Endothelial cell of umbilical vein (primary cell): ENCODE results near the gene DMRTB1. TPM values are rescaled to one million over a fixed set of nuclear protein-coding genes. Genes with fewer than 3 reads are reported as not detected.

Experiments used
- BruUV-seq: library from RNA; stranded (reverse); fragments of 400-500 nt; replicated peaks from 2 replicates; lab custom pipeline; 2021; lab: Mats Ljungman, UMichigan
- CTCF ChIA-PET: fragments of 300-600, 350-600 bp; sonication (Branson Sonifier 250); formaldehyde crosslinking; loops from one replicate; lab custom pipeline; 2021; ENCODE audit warnings: antibody characterized with exemption, inconsistent platforms; lab: Charles Lee
- POLR2A ChIA-PET: fragments of 300-600, 350-600 bp; sonication (Branson Sonifier 250); formaldehyde crosslinking; loops from one replicate; lab custom pipeline; 2021; ENCODE audit warnings: antibody characterized with exemption, inconsistent platforms; lab: Charles Lee
- DNase-seq: peaks from one replicate; pipeline ENCODE4 v3.0.0-alpha.2; 2011; ENCODE audit warnings: low read depth, low spot score
- FAIRE-seq: peaks from 2 replicates; lab custom pipeline; 2011; peaks lifted over from hg19 to GRCh38; lab: Jason Lieb, UNC
- H2AFZ ChIP-seq: 2 replicates; pipeline ENCODE4 v1.6.0; 2012; ENCODE audit warnings: low read depth, low read length, control low read depth, inconsistent platforms
- H3K27ac ChIP-seq: 2 replicates; pipeline ENCODE4 v1.5.1; 2011; ENCODE audit warnings: low read depth, mild to moderate bottlenecking, control low read depth, low read length, moderate library complexity; ENCODE audit not compliant: insufficient read depth
- H3K27me3 ChIP-seq, 2 experiments: 2 replicates each; pipeline versions ENCODE4 v1.6.0 to v1.6.1; 2011; ENCODE audit warnings: low read length in 2 of 2, mixed read lengths in 1 of 2; ENCODE audit not compliant: control insufficient read depth in 2 of 2, insufficient read depth in 2 of 2
- H3K36me3 ChIP-seq, 2 experiments: 2 replicates in 1 of 2; 3 replicates in 1 of 2; pipeline ENCODE4 v1.5.1; 2011; ENCODE audit warnings: low read length in 2 of 2, mild to moderate bottlenecking in 1 of 2, moderate library complexity in 1 of 2; ENCODE audit not compliant: control insufficient read depth in 2 of 2, insufficient read depth in 2 of 2; ENCODE audit errors: extremely low read depth in 1 of 2
- H3K4me1 ChIP-seq: 3 replicates; pipeline ENCODE4 v1.5.1; 2011; ENCODE audit warnings: mild to moderate bottlenecking, low read length; ENCODE audit not compliant: control insufficient read depth, insufficient read depth; ENCODE audit errors: extremely low read depth
- H3K4me2 ChIP-seq: 2 replicates; pipeline ENCODE4 v1.6.1; 2011; ENCODE audit warnings: low read length, control low read depth, mixed read lengths; ENCODE audit not compliant: insufficient read depth
- H3K4me3 ChIP-seq, 3 experiments: fragments of 200-600 bp in 1 of 3; sonication (generic), shearing (Covaris generic) in 1 of 3; replicated peaks in 1 of 3; 2 replicates each; pipeline ENCODE4 v1.5.1; 2011 to 2016; ENCODE audit warnings: control low read depth in 3 of 3, low read length in 3 of 3, mild to moderate bottlenecking in 2 of 3, inconsistent platforms in 1 of 3, low read depth in 1 of 3, moderate library complexity in 1 of 3; ENCODE audit not compliant: insufficient read depth in 1 of 3
- H3K79me2 ChIP-seq: 2 replicates; pipeline ENCODE4 v1.6.0; 2012; ENCODE audit warnings: low read length, inconsistent platforms; ENCODE audit not compliant: control insufficient read depth, insufficient read depth
- H3K9ac ChIP-seq: replicated peaks from 2 replicates; pipeline ENCODE3; 2011; ENCODE audit warnings: low read length, control low read depth; ENCODE audit not compliant: insufficient read depth; ENCODE audit errors: extremely low read depth
- H3K9me1 ChIP-seq: replicated peaks from 3 replicates; pipeline ENCODE4 v1.6.0; 2011; ENCODE audit warnings: mild to moderate bottlenecking, low read length; ENCODE audit not compliant: control insufficient read depth, insufficient read depth; ENCODE audit errors: extremely low read depth
- H3K9me3 ChIP-seq: replicated peaks from 2 replicates; pipeline ENCODE4 v1.5.1; 2012; ENCODE audit warnings: low read length, inconsistent platforms; ENCODE audit not compliant: control insufficient read depth, insufficient read depth
- H4K20me1 ChIP-seq: replicated peaks from 2 replicates; pipeline ENCODE3; 2011; ENCODE audit warnings: mild to moderate bottlenecking, low read length; ENCODE audit not compliant: control insufficient read depth, insufficient read depth; ENCODE audit errors: extremely low read depth
- EZH2 ChIP-seq: IDR thresholded peaks from 2 replicates; pipeline ENCODE4 v1.6.1; 2012; ENCODE audit warnings: borderline replicate concordance, low read depth, mild to moderate bottlenecking, moderate library complexity, low read length, inconsistent platforms; ENCODE audit not compliant: severe bottlenecking
- FOS ChIP-seq: IDR thresholded peaks from 2 replicates; pipeline ENCODE4 v1.6.1; 2011; ENCODE audit warnings: mild to moderate bottlenecking, low read length, moderate library complexity, borderline replicate concordance; ENCODE audit not compliant: insufficient read depth
- GATA2 ChIP-seq: IDR thresholded peaks from 2 replicates; pipeline ENCODE4 v1.7.0; 2011; ENCODE audit warnings: low read depth, mild to moderate bottlenecking, moderate library complexity, mixed read lengths, low read length; ENCODE audit not compliant: insufficient read length, insufficient read depth
- JUN ChIP-seq: IDR thresholded peaks from 2 replicates; pipeline ENCODE4 v1.6.1; 2011; ENCODE audit warnings: borderline replicate concordance, low read depth; ENCODE audit not compliant: insufficient read length, insufficient read depth
- MAX ChIP-seq: IDR thresholded peaks from 2 replicates; pipeline ENCODE4 v1.6.1; 2011; ENCODE audit not compliant: insufficient read depth, insufficient read length
- MYC ChIP-seq: IDR thresholded peaks from one replicate; pipeline ENCODE4 v1.6.1; 2011; ENCODE audit warnings: mild to moderate bottlenecking, low read depth, low read length
- POLR2A ChIP-seq: IDR thresholded peaks from 2 replicates; pipeline ENCODE4 v1.6.1; 2012; ENCODE audit warnings: low read depth, mild to moderate bottlenecking, control low read depth, low read length
- POLR2AphosphoS5 ChIP-seq: IDR thresholded peaks from 2 replicates; pipeline ENCODE4 v1.6.1; 2012; ENCODE audit warnings: low read depth, mild to moderate bottlenecking, control low read depth, low read length, moderate library complexity; ENCODE audit not compliant: insufficient read depth
- dilution Hi-C: fragments of 300-500 bp; cut with MboI; formaldehyde crosslinking; loops from one replicate; pipeline ENCODE4 v1.15.0; 2019; ENCODE audit warnings: low sequenced_read_pairs; ENCODE audit not compliant: extremely low pct_ligation_motif_present
- intact Hi-C: fragments of 100-400 bp; cut with micrococcal nuclease; formaldehyde crosslinking; loops from one replicate; pipeline ENCODE4 v1.10.0; 2022
- polyA plus RNA-seq, 4 experiments: library from polyadenylated mRNA; depleted of rRNA in 3 of 4; stranded (reverse) in 3 of 4; unstranded in 1 of 4; fragments of >200 nt; gene quantifications; 2 replicates each; pipeline versions ENCODE4 v1.2.1 to v1.2.3, GENCODE V29; 2011 to 2012; ENCODE audit warnings: missing spikeins in 1 of 4
- total RNA-seq: library from RNA; stranded (reverse); gene quantifications from 2 replicates; pipeline ENCODE4 v1.2.3, GENCODE V29; 2021
- TF ChIP-seq, protein P1 (sequence below), 2 donors: IDR thresholded peaks; 1 replicate in 1 of 2; 2 replicates in 1 of 2; pipeline ENCODE4 v1.5.1; 2011; ENCODE audit warnings: low read length in 2 of 2, mild to moderate bottlenecking in 2 of 2, moderate library complexity in 2 of 2, control low read depth in 1 of 2, inconsistent platforms in 1 of 2, low read depth in 1 of 2; ENCODE audit not compliant: insufficient read depth in 1 of 2; ENCODE audit errors: extremely low read depth in 1 of 2

DMRTB1 gene
- total and polyA plus RNA-seq, 2 donors (not counting 3 experiments of a cell fraction or from before 2014, with no cell fraction given) = not detected

DNA sequence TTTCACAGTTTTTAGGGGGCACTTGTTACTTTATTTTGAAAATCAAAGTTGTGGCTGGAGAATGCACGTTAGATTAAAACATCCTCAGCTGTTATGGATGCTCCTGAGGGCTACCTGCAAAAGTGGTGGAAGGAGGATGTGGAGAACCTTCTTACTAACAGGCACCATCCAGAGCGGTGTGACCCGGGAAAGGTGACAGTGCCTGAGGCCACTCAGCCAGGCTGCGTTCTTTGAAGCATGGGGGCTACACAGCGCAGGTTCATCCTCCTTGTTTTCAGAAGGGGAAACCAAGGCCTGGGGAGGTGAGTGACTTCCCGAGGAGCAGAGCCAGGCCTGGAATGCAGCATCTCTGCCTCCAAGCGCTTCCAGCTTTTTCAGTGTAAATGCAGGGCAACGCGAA lies 24.0 kb downstream of the DMRTB1 start:
- no peaks in the 10 kb centered on the region for H3K36me3 ChIP-seq
- H3K27me3 ChIP-seq = peaks cover 5 to 8% of the 10 kb centered on the region in 2 experiments
- POLR2A ChIA-PET = no interaction called here
- no peak for DNase-seq
- H3K9me3 ChIP-seq = no peaks in the 10 kb centered on the region
- no peak overlapping the region for H3K27ac ChIP-seq
- no peak for FAIRE-seq
- dilution Hi-C loops (no loop called here), intact Hi-C loops (no loop called here)
- H3K9ac ChIP-seq = no peak overlapping the region
- H3K4me3 ChIP-seq = no peak overlapping the region
- no peak overlapping the region for H3K4me2 ChIP-seq
- H3K9me1 ChIP-seq = no peaks in the 10 kb centered on the region
- CTCF ChIA-PET = interaction anchor here (1.0 to 1.1 kb wide), 2 partner anchors 272 to 1327 kb away, joined by 3 read pairs; no protein-coding TSS in a partner anchor
- TF ChIP-seq FOS = no peak
- no peak for TF ChIP-seq EZH2
- TF ChIP-seq MYC = no peak
- TF ChIP-seq MAX = no peak
- no peak for TF ChIP-seq POLR2A
- no peak for TF ChIP-seq GATA2
- TF ChIP-seq JUN = no peak
- TF ChIP-seq POLR2AphosphoS5 = no peak
- TF ChIP-seq, protein P1, sequence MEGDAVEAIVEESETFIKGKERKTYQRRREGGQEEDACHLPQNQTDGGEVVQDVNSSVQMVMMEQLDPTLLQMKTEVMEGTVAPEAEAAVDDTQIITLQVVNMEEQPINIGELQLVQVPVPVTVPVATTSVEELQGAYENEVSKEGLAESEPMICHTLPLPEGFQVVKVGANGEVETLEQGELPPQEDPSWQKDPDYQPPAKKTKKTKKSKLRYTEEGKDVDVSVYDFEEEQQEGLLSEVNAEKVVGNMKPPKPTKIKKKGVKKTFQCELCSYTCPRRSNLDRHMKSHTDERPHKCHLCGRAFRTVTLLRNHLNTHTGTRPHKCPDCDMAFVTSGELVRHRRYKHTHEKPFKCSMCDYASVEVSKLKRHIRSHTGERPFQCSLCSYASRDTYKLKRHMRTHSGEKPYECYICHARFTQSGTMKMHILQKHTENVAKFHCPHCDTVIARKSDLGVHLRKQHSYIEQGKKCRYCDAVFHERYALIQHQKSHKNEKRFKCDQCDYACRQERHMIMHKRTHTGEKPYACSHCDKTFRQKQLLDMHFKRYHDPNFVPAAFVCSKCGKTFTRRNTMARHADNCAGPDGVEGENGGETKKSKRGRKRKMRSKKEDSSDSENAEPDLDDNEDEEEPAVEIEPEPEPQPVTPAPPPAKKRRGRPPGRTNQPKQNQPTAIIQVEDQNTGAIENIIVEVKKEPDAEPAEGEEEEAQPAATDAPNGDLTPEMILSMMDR (IDR thresholded peaks at IDR 0.05; ENCODE audit: extremely low read depth in 1 of 2, insufficient read depth in 1 of 2, low read depth in 1 of 2, low read length in 2 of 2) = no peak
- BruUV-seq = no TSS peak
- H2AFZ ChIP-seq = no peak overlapping the region
- H3K79me2 ChIP-seq = no peaks in the 10 kb centered on the region
- no peaks in the 10 kb centered on the region for H3K4me1 ChIP-seq
- no peaks in the 10 kb centered on the region for H4K20me1 ChIP-seq
